ENCODE data around the gene SPX. TPM values are rescaled to one million over a fixed set of nuclear protein-coding genes. Genes with fewer than 3 reads are reported as not detected.

SPX gene
- total RNA-seq, 4 donors from 2014 or later = 0.40 to 1.2 (median 0.66) TPM

DNA sequence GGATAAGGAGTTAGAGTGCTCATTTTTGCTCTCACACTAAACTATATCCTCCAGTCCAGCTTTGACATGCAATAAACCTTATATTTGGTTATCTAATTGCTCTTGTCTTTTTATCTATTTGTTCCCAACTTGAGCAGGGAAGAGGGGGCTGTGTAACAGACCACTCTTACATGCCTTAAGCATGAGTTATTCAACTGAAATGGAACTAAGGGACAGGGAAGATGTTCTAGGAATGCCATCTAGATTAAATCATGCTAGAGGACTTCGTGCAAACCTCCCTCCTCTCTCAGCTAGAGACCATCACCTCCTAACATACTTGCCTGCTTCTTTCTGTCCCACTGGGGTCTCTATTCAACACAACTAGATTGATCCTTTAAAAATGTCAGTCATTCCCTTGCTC lies 20.6 kb downstream of the SPX start:
- peaks cover 3 to 5% (median 4%) of the 10 kb centered on the region in 4 donors for H3K4me1 ChIP-seq
- intact Hi-C loops (cut with DNase I) = no loop called here

DNA sequence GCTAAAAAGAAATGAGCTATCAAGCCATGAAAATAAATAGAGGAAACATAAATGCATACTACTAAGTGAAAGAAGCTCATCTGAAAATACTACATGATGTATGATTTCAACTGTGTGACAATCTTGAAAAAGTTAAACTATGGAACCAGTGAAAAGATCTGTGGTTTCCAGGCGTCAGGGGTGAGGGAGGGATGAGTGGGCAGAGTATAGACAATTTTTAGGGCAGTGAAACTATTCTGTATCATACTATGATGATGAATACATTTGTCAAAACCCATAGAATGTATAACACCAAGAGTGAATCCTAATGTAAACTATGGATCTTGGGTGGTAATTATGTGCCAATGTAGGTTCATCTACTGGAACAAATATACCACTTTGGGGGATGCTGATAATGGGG lies 21.3 kb downstream of the SPX start:
- no peaks in the 10 kb centered on the region for H3K9me3 ChIP-seq
- no peak for TF ChIP-seq POLR2A (IDR thresholded peaks at IDR 0.05; ENCODE audit: low read depth)
- TF ChIP-seq POLR2AphosphoS5 (IDR thresholded peaks at IDR 0.05) = no peak
- TF ChIP-seq, protein P1, sequence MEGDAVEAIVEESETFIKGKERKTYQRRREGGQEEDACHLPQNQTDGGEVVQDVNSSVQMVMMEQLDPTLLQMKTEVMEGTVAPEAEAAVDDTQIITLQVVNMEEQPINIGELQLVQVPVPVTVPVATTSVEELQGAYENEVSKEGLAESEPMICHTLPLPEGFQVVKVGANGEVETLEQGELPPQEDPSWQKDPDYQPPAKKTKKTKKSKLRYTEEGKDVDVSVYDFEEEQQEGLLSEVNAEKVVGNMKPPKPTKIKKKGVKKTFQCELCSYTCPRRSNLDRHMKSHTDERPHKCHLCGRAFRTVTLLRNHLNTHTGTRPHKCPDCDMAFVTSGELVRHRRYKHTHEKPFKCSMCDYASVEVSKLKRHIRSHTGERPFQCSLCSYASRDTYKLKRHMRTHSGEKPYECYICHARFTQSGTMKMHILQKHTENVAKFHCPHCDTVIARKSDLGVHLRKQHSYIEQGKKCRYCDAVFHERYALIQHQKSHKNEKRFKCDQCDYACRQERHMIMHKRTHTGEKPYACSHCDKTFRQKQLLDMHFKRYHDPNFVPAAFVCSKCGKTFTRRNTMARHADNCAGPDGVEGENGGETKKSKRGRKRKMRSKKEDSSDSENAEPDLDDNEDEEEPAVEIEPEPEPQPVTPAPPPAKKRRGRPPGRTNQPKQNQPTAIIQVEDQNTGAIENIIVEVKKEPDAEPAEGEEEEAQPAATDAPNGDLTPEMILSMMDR (IDR thresholded peaks at IDR 0.05) = no peak
- no peak for TF ChIP-seq EP300 (IDR thresholded peaks at IDR 0.05)
- H3K27ac ChIP-seq (replicated peaks in 1 of 4) = no peak overlapping the region
- DNase-seq (ENCODE audit: extremely low spot score) = no peak
- H3K36me3 ChIP-seq = no peaks in the 10 kb centered on the region
- H3K4me3 ChIP-seq = no peak overlapping the region
- intact Hi-C loops (cut with DNase I) = no loop called here
- H3K27me3 ChIP-seq = no peaks in the 10 kb centered on the region
- WGBS = 87% methylated on average over 1 of the region's 1 CpG
- peaks cover 10 to 12% (median 11%) of the 10 kb centered on the region in 4 donors for H3K4me1 ChIP-seq

More for the DNA sequence above, 20.6 kb downstream of the SPX start:
- no peak overlapping the region for H3K4me3 ChIP-seq
- H3K27me3 ChIP-seq = no peaks in the 10 kb centered on the region
- H3K9me3 ChIP-seq = no peaks in the 10 kb centered on the region
- TF ChIP-seq POLR2AphosphoS5 (IDR thresholded peaks at IDR 0.05) (no peak), EP300 (IDR thresholded peaks at IDR 0.05) (no peak), POLR2A (IDR thresholded peaks at IDR 0.05; ENCODE audit: low read depth) (no peak)
- TF ChIP-seq, protein P1 (IDR thresholded peaks at IDR 0.05) = no peak
- no peak overlapping the region for H3K27ac ChIP-seq (replicated peaks in 1 of 4)
- no peaks in the 10 kb centered on the region for H3K36me3 ChIP-seq
- DNase-seq (ENCODE audit: extremely low spot score) = no peak
- WGBS = 29% methylated on average over 1 of the region's 1 CpG

DNA sequence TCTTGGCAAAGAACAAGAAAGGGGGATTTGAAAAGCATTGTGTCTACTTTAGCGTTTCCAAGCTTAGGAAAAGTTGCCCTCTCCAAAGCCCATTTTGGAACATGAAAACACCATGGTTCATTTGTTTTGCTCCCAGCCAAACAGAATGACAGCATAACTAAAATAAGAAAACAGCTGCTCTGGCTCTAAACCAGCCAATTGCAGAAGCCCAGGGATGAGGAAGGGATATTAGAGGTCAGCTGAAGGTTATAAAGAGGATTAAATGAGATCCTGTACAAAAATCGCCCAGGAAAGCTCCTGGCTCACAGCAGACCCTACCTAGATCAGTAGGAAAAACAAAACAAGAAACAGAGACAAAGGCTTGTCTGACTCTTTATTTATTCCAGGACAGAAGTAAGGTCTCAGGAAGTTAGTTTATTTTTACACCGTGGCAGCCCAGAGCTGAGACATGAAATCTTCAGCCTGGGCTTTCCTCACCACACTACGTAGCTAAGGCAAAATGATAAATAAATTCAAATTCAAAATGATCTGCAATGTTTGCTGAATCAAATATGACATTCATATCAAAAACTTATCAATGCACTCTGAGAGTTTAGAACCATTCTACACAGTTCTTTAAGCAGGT lies 25.9 kb downstream of the SPX start:
- no peaks in the 10 kb centered on the region for H3K9me3 ChIP-seq
- no peak overlapping the region for H3K4me3 ChIP-seq
- DNase-seq (ENCODE audit: extremely low spot score) = no peak
- H3K36me3 ChIP-seq = no peaks in the 10 kb centered on the region
- no peak for TF ChIP-seq POLR2AphosphoS5 (IDR thresholded peaks at IDR 0.05)
- TF ChIP-seq, protein P1 (IDR thresholded peaks at IDR 0.05) = no peak
- TF ChIP-seq POLR2A (IDR thresholded peaks at IDR 0.05; ENCODE audit: low read depth) = no peak
- TF ChIP-seq EP300 (IDR thresholded peaks at IDR 0.05) = no peak
- H3K4me1 ChIP-seq = peaks cover 10 to 17% (median 15%) of the 10 kb centered on the region in 4 donors
- peak overlapping the region; percentile 9 to 50 (median 31) for H3K27ac ChIP-seq (replicated peaks in 1 of 4)
- H3K27me3 ChIP-seq = no peaks in the 10 kb centered on the region
- WGBS = 14% methylated on average over 4 of the region's 4 CpGs
- intact Hi-C loops (cut with DNase I) = no loop called here

DNA sequence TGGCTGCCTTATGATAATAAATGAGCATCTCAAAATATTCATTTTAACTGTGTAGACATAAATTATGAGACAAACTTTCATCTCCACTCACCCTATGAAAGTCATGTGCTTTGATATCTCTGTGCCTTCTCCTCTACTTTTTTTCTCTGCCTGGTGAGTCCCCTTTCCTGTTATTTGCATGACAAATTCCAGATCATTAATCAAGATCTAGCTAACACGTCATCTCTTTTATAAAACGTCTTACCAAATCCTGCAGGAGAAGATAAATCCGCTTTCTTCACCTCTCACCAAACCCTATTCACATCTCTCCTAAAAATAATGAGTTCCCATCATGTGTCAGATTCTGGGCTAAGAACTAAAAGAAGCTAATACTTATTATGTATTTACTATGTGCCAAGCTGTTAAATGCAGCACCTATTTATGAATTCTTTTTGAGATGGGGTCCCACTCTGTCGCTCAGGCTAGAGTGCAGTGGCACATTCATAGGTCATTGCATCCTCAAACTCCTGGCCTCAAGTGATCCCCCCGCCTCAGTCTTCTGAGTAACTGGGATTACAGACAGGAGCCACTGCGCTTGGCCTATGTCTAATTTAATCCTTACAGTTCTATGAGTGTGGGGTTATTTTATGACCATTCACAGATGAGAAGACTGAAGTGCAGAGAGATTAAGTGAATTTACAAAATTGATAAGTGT lies 26.7 kb downstream of the SPX start:
- TF ChIP-seq POLR2AphosphoS5 (IDR thresholded peaks at IDR 0.05) (no peak), EP300 (IDR thresholded peaks at IDR 0.05) (no peak), POLR2A (IDR thresholded peaks at IDR 0.05; ENCODE audit: low read depth) (no peak)
- TF ChIP-seq, protein P1 (IDR thresholded peaks at IDR 0.05) = no peak
- intact Hi-C loops (cut with DNase I) = no loop called here
- Histone ChIP-seq H3K27ac (replicated peaks in 1 of 4) (no peak overlapping the region), H3K27me3 (no peaks in the 10 kb centered on the region), H3K4me1 (peaks cover 10 to 17% (median 15%) of the 10 kb centered on the region in 4 donors), H3K9me3 (no peaks in the 10 kb centered on the region), H3K4me3 (no peak overlapping the region), H3K36me3 (no peaks in the 10 kb centered on the region)
- DNase-seq (ENCODE audit: extremely low spot score) = no peak
- WGBS = 65% methylated on average over 6 of the region's 6 CpGs
